Measurements from ENCODE around the gene COPG1. TPM values are rescaled to one million over a fixed set of nuclear protein-coding genes. Genes with fewer than 3 reads are reported as not detected.

COPG1 gene
- total and polyA plus RNA-seq, 9 of the 15 experiments (the other 6 are each of a cell fraction or from before 2014, with no cell fraction given): 40.3 to 105 (median 62.4) TPM

DNA sequence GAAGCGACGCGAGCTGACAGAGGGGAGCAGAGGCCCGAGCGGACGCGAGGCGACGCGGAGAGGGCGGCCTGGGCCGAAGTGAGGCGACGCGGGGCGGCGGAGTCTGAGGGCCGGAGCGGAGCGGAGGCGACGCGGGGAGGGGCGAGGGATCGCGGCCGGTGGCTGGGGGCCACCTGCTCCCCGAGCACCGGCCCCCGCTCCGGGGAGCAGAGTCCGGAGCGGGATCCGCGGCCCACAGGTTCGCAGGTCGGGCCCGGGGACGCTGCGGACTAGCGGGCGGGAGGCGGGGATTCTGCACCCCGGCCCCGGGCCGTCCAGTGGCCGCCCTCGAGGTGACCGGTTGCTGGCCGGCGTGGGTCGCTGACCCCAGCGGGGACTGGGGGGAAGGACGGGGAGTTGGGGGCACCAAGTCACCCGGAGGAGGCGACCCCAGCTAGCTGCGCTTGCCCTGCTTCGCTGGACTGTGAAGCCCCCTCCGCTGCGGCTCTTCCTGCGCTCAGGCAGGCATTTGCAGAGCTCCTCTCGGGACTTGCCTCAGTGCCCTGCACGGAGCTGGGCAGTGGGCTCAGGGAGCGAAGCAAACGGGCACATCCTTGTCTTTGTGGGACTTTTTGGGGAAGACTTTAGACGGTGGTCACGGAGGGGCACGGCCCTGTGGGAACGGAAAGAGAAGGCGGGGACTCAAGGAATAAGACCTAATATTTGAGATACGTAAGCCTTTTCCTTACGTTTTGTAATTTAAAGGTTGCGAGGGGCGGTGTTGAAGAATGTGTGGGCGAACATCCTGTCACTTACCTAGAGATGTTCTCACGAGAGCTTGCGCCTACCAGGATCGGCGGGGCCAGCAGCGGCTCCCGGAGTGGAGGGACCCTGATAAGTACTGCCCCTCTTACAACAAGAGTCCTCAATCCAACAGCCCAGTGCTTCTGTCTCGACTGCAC is 29.8 kb downstream of the COPG1 start (continued):
- TF ChIP-seq CHD4 (IDR thresholded peaks at IDR 0.05; ENCODE audit: insufficient read depth, insufficient replicate concordance, low read depth, low read length, poor library complexity, severe bottlenecking): no peak
- TF ChIP-seq RBM22 (IDR thresholded peaks at IDR 0.05; ENCODE audit: low read depth, low read length, poor library complexity, severe bottlenecking): peak; percentile 75
- TF ChIP-seq NFRKB (IDR thresholded peaks at IDR 0.05; ENCODE audit: low read depth): no peak
- no peak for TF ChIP-seq HDAC2 (IDR thresholded peaks at IDR 0.05)
- TF ChIP-seq, protein P1, sequence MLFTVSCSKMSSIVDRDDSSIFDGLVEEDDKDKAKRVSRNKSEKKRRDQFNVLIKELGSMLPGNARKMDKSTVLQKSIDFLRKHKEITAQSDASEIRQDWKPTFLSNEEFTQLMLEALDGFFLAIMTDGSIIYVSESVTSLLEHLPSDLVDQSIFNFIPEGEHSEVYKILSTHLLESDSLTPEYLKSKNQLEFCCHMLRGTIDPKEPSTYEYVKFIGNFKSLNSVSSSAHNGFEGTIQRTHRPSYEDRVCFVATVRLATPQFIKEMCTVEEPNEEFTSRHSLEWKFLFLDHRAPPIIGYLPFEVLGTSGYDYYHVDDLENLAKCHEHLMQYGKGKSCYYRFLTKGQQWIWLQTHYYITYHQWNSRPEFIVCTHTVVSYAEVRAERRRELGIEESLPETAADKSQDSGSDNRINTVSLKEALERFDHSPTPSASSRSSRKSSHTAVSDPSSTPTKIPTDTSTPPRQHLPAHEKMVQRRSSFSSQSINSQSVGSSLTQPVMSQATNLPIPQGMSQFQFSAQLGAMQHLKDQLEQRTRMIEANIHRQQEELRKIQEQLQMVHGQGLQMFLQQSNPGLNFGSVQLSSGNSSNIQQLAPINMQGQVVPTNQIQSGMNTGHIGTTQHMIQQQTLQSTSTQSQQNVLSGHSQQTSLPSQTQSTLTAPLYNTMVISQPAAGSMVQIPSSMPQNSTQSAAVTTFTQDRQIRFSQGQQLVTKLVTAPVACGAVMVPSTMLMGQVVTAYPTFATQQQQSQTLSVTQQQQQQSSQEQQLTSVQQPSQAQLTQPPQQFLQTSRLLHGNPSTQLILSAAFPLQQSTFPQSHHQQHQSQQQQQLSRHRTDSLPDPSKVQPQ (CRISPR knock-in tag; IDR thresholded peaks at IDR 0.05; ENCODE audit: borderline replicate concordance): no peak
- no peak for TF ChIP-seq BRD9 (IDR thresholded peaks at IDR 0.05; ENCODE audit: low read depth, partially characterized antibody)
- no peak for TF ChIP-seq ZNF583 (CRISPR knock-in tag; IDR thresholded peaks at IDR 0.05)
- TF ChIP-seq ZNF121 (CRISPR knock-in tag; conservative IDR thresholded peaks at IDR 0.05): no peak
- peak; percentile 44; the same call in 1 of the 2 replicates for TF ChIP-seq GABPB1 (CRISPR knock-in tag; IDR thresholded peaks at IDR 0.05)
- no peak for TF ChIP-seq ILF3 (IDR thresholded peaks at IDR 0.05; ENCODE audit: borderline replicate concordance)
- TF ChIP-seq, protein P2, sequence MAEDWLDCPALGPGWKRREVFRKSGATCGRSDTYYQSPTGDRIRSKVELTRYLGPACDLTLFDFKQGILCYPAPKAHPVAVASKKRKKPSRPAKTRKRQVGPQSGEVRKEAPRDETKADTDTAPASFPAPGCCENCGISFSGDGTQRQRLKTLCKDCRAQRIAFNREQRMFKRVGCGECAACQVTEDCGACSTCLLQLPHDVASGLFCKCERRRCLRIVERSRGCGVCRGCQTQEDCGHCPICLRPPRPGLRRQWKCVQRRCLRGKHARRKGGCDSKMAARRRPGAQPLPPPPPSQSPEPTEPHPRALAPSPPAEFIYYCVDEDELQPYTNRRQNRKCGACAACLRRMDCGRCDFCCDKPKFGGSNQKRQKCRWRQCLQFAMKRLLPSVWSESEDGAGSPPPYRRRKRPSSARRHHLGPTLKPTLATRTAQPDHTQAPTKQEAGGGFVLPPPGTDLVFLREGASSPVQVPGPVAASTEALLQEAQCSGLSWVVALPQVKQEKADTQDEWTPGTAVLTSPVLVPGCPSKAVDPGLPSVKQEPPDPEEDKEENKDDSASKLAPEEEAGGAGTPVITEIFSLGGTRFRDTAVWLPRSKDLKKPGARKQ (CRISPR knock-in tag; IDR thresholded peaks at IDR 0.05): no peak
- TF ChIP-seq CTBP1 (IDR thresholded peaks at IDR 0.05; ENCODE audit: borderline replicate concordance): no peak
- TF ChIP-seq CBFA2T3 (IDR thresholded peaks at IDR 0.05): no peak
- TF ChIP-seq HNRNPUL1 (IDR thresholded peaks at IDR 0.05; ENCODE audit: low read length): no peak
- no peak for TF ChIP-seq U2AF2 (optimal IDR thresholded peaks at IDR 0.05; ENCODE audit: low read depth, low read length)
- TF ChIP-seq RBM15 (IDR thresholded peaks at IDR 0.05; ENCODE audit: insufficient read depth, low read length): no peak
- TF ChIP-seq JUNB (CRISPR knock-in tag; conservative IDR thresholded peaks at IDR 0.05): no peak
- TF ChIP-seq SMAD4 (CRISPR knock-in tag; conservative IDR thresholded peaks at IDR 0.05): 0 out of 2 replicates have a peak, but pooled peaks have one; percentile 19
- TF ChIP-seq POLR2A (conservative IDR thresholded peaks at IDR 0.05): peak; percentile 38; the same call in 1 of the 2 replicates
- TF ChIP-seq, protein P3, sequence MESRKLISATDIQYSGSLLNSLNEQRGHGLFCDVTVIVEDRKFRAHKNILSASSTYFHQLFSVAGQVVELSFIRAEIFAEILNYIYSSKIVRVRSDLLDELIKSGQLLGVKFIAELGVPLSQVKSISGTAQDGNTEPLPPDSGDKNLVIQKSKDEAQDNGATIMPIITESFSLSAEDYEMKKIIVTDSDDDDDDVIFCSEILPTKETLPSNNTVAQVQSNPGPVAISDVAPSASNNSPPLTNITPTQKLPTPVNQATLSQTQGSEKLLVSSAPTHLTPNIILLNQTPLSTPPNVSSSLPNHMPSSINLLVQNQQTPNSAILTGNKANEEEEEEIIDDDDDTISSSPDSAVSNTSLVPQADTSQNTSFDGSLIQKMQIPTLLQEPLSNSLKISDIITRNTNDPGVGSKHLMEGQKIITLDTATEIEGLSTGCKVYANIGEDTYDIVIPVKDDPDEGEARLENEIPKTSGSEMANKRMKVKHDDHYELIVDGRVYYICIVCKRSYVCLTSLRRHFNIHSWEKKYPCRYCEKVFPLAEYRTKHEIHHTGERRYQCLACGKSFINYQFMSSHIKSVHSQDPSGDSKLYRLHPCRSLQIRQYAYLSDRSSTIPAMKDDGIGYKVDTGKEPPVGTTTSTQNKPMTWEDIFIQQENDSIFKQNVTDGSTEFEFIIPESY (CRISPR knock-in tag; IDR thresholded peaks at IDR 0.05): no peak
- no peak for TF ChIP-seq DIDO1 (tag; IDR thresholded peaks at IDR 0.05; ENCODE audit: low read depth)
- TF ChIP-seq SIX5 (IDR thresholded peaks at IDR 0.05; ENCODE audit: borderline replicate concordance in 1 of 2, insufficient read depth in 1 of 2, low read depth in 1 of 2, low read length in 2 of 2): no peak
- no peak for TF ChIP-seq ZNF79 (CRISPR knock-in tag; IDR thresholded peaks at IDR 0.05; ENCODE audit: low read depth)

Data from K562 (cell line).